GM18873 (cell line): ENCODE data around the gene MIB2.

Source experiments
- ATAC-seq: cut with Tn5 transposase; IDR thresholded peaks from one replicate; pipeline ENCODE4 v1.9.1; 2021; ENCODE audit warnings: mild to moderate bottlenecking, moderate library complexity, moderate number of reproducible peaks; ENCODE audit not compliant: unreplicated experiment, low FRiP score

MIB2 gene

DNA sequence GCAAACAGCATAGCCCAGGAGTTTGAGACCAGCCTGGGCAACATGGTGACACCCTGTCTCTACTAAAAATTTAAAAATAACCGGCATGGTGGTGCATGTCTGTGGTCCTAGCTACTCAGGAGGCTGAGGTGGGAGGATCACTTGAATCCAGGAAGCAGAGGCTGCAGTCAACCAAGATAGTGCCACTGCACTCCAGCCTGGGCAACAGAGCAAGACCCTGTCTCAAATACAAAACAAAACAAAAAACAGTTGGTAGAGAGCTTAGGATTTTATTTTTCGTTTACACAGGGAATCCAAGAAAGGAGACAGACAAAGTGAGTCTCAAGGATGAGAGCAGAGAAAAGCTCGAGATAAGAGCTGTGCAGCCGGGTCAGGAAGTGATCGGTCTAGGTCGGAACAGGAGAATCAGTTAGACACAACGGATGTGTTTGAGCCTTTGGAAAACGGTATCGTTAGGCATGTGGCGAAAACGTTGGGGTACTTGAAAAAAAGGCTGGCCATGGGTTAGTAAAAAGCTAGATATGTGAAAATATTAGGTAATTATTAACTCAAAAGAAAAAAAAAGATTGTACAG is 1.7 kb upstream of the MIB2 start:
- no peak for ATAC-seq

DNA sequence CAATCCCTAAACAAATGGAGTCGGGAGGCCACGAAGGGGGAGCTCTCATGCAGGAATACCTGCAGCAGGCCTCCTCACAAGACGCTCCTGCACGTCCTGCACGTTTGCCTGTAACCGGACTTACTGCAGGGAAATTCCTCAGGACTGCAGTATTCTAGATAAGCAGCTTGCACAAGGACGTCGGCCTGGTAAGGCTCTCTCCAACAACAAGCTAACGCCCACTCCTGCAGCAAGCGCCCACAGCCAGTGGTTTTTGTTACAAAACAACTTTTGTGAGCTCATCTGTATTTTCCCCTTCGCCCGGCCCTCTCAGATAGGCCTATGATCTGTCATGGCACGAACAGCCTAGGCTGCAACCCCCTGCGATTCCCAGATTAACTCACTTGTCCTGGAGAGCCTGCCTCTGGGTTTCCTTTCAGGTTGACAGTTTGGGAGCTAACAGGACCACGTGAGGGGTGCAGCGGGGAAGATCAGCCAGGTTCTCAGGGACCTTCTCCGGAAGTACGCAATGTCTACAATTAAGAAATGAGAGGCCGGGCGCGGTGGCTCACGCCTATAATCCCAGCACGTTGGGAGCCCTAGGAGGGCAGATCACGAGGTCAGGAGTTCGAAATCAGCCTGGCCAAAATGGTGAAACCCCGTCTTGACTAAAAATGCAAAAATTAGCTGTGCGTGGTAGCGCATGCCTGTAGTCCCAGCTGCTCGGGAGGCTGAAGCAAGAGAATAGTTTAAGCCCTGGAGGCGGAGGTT is 921 bp upstream of the MIB2 start:
- no peak for ATAC-seq

DNA sequence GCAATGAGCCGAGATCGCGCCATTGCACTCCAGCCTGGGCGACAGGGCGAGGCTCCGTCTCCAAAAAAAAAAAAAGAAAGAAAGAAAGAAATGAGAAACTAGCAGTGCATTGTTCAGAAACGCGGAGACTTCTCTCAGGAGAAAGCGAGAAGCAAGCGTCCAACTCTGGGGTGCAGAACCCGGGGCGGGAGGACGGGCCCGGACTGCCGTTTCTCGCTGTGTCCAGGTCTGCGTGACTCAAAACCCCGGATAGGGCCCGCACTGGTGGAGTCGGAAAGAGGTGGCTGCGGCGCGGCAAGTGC is 395 bp upstream of the MIB2 start:
- no peak for ATAC-seq

DNA sequence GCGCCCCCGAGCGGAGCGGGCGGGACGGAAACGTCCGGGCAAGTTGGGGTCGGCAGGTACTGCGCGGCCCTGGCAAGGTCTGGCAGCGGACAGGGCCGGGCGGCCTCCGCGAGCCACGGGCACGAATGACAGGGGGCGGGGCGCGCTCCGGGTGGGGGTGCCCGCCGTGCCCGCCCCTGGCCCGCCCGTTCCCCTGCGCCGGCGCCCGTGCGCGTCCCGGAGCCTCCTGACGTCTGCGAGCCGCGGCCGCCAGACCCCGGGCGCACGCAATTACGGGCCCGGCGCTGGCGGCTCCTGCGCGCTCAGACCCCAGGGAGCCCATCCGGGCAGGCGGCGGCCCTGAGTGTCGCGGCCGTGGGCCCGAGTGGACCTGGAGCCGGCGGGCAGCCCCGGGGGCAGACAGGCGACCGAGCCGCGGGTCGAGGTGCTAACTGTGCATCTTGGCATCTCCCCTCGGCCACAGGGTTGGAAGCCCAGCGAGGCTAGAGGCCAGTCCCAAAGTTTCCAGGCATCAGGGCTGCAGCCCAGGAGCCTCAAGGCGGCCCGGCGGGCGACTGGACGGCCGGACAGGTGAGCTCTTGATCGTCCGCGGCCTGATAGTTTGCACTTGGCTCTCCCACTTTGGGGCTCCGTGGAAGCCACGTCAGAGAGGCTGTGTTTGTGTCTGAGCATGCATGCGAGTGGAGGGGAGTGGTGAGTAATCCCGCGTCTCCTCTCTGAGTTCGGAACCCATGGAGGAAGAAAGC is 918 bp downstream of the MIB2 start:
- ATAC-seq, result peak; percentile 7

GRCh38 chr1:1616838-1617237 is 1.5 kb downstream of the MIB2 start:
- no peak for ATAC-seq

DNA sequence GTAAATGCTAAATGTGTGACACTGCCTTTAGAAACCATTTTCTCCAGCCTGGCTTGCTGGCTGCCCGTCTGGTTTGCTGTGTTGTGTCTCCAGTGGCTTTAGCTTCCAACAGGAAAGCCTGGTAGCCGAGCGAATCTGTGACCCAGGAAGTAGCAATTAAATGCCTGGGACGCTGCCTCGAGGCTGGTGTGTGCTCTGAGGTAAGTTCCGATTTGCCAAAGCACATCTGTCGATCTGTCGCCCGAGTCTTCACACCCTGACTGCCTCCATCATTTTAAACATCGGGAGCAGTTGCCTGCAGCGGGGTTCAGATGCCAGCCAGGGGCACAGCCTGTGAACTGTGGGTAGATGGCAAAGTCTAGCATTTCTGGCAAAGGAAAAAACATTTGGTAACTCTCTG is 2.2 kb downstream of the MIB2 start:
- no peak for ATAC-seq

DNA sequence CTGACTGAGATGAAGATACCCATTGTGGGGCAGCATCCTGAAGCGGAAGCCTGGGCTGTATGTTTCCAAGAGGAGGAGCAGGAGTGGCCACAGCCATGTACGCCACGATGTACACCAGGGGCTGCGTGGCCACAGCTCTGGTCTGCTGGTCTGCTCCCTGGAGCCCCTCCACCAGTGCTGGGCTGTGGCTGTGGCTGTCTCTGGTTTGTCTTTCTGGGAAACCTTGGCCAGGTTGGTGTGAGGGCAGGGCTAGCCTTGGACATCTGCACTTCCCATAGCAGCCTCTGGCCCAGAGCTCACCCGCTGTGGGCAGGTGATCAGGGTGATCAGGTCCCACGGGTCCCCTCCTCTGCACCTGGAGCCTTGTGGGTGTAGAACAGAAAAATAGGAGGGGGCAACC is 2.6 kb downstream of the MIB2 start:
- no peak for ATAC-seq

- no peak for ATAC-seq
Observed at GRCh38 chr1:1618396-1619068, 3.2 kb downstream of the MIB2 start.

GRCh38 chr1:1619917-1620361 is 4.6 kb downstream of the MIB2 start:
- no peak for ATAC-seq

DNA sequence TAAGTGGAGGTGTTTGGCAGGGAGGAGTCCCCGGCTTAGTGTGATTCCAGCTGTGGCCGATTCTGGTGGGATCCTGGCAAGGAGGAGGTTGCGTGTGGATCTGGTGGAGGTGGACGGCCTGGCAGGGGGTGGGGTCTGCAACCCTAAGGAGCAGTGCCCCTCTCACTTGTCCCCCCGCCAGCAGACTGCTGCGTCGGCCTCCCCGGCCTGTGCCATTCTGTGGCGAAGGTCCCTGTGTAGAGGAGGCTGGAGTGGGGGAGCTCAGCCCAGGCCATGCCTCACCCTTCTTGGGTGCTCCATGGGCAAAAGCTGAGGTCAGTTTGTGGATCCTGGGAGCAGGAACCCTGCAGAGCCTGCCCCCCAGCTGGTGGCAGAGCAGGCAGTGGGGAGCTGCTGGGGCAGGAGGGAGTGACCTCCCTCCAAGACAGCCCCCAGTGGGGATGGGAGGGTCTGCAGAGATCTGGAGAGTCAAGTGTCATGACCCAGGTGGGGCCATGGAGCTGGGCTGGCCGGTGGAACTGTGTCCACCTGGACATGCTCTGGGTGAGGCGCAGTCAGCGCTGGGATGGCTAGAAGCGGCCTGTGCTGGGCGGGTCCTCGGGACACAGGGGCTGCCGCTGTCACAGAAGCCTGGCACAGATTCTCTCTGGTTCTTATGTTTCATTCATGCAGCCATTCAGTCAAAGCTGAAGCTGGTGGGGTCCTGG is 5.3 kb downstream of the MIB2 start:
- no peak for ATAC-seq

- no peak for ATAC-seq
Observed at GRCh38 chr1:1621173-1622009, 6.1 kb downstream of the MIB2 start.

DNA sequence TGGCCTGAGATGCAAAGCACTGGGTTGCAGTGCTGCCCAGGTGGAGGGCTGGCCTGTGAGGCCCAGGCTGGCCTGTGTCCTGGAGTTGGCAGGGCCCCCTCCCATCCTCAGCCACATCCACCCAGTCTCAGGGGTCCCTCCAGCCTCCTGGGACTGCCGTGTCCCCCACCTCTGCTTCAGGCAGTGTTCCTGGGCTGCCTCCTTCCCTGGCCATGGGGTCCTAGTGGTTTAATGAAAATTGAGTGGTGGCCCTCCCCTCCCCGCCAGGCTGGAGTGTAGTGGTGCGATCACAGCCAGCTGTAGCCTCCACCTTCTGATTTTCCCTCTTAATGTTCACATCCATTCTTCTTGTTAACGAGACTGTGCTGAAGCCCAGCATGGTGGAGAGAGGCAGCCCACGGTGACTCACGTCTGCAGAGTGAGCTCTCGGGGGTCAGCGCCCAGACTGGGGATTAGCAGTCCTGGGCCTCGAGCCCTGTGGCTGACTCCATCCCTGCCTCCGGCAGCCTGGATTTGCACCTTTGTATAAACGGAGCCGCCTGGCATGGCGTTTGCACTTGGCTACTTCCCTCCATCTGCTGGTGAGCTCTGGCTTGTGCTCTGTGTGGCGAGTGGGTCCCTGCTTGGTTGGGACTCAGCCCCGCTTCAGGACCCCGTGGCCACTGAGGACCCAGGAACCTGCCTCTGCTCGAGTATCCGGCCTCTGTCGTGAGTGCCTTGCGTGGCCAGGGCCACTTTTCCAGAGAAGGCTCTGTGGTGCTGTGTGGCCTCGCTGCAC is 6.9 kb downstream of the MIB2 start:
- no peak for ATAC-seq

DNA sequence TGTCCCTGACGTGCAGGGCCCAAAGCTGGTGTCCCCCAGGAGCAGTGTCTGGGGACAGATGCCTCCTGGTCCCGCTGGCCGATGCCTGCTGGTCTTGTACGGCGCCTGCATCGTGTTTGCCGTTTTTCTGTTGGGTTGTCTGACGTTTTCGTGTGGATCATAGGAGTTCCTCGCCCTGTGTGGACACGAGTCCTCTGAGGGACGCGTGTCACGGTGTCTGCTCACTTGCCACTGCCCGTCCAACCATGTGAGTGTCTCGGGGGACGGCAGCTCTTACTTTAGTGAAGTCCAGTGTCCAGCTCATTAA is 7.4 kb downstream of the MIB2 start:
- ATAC-seq, result no peak

- no peak for ATAC-seq
Observed at GRCh38 chr1:1623181-1623630, 7.9 kb downstream of the MIB2 start.

DNA sequence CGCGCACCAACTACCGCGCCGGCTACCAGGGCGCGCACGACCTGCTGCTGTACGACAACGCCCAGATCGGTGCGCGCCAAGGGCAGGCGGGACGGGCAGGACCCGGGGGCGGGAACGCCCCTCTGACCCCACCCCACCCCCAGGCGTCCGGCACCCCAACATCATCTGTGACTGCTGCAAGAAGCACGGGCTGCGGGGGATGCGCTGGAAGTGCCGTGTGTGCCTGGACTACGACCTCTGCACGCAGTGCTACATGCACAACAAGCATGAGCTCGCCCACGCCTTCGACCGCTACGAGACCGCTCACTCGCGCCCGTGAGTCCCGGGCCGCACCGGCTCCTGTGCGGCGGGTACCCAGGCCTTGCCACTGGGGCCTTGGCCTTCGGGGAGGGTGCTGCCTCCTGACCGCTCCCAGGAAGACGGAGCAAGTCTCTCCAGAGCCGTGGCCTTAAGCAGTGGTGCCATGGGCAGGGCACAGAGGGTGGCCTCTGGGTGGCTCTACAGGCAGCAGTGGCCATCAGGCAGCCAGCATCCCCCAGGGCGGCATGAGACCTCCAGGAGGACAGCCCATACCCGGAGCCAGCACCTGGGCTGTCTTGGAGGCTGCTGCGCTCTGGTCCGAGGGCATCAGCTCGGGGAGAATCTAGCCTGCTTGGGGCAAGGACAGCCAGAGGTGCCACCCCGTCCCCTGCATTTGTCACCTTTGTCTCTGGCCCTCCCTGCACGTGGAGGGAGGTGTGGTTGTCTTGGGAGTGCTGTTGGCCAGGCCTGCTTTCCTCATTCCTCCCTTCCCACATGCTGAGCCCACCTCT is 8.5 kb downstream of the MIB2 start:
- ATAC-seq, result no peak

- no peak for ATAC-seq
Observed at GRCh38 chr1:1624443-1625403, 9.4 kb downstream of the MIB2 start.

DNA sequence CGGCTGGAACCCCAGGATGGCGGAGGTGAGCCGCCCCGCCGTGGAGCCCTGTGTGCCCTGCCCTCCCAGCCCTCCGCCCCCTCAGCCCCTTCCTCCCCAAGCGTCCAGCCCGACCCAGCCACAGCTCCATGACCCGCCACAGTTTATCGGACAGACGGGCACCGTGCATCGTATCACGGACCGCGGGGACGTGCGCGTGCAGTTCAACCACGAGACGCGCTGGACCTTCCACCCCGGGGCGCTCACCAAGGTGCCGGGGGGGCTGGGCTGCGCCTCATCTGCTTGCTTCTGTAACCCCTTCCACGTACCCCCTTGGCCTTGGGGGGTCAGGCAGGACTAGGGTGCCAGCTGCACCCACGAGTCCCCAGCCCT is 10.1 kb downstream of the MIB2 start:
- ATAC-seq, result no peak
